Bone marrow (tissue), 2 donors: ENCODE measurements around the gene MED14.

Experiments
- DNase-seq, 2 donors: peaks; one replicate each; lab custom pipeline; 2025; lab: John Stamatoyannopoulos, UW

MED14 gene

DNA sequence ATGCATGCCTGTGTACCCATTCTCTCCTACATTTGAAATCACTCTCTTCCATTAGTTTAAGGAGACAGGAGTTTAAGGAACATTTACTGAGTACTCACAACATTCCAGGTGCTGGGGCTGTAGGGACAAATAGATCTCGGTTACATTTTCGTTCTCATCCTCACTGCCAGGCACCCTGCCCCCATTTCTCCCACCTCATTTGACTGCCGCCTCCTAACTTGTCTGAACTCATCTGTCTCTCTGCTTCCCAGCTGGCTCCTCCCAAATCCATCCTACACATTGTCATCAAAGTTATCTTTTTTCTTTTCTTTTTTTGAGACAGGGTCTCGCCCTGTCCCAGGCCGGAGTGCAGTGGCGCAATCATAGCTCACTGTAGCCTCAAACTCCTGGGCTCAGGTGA lies 131.9 kb downstream of the MED14 start:
- no peak for DNase-seq
